AG09319 (cell line): ENCODE results near the gene COPB1.

Source experiments
- DNase-seq: peaks from one replicate; pipeline ENCODE4 v3.0.0-alpha.2; 2010; ENCODE audit warnings: low read depth; ENCODE audit errors: extremely low read depth
- CTCF ChIP-seq: IDR thresholded peaks from 2 replicates; pipeline ENCODE4 v1.5.1; 2011; ENCODE audit warnings: low read depth, mild to moderate bottlenecking, inconsistent platforms, low read length, moderate library complexity

The COPB1 gene

DNA sequence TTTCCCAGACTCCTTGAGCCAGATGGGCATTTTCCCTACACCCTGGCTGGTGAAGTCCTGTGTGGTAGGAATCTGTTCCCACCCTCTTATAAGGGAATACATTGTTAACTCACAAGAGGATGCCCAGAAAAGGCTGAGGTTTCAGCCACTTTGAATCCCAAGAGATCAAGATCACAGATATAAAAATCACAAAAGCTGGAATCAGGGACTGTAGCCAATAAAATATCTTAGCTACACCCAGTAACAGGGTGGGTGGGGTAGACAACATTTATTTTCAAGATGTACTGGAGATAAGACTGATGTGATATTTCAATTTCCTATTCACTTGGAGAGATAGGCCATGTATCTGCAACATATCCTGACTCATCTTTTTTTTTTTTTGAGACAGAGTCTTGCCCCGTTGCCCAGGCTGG, 50.3 kb downstream of the COPB1 start:
- TF ChIP-seq CTCF: no peak

GRCh38 chr11:14448240-14448639, 51.4 kb downstream of the COPB1 start:
- no peak for TF ChIP-seq CTCF
- DNase-seq: no peak

More for the DNA sequence above, 50.3 kb downstream of the COPB1 start:
- no peak for DNase-seq

- DNase-seq: no peak
- TF ChIP-seq CTCF: no peak
These were observed 52.9 kb downstream of the COPB1 start for GRCh38 chr11:14446701-14447169.

DNA sequence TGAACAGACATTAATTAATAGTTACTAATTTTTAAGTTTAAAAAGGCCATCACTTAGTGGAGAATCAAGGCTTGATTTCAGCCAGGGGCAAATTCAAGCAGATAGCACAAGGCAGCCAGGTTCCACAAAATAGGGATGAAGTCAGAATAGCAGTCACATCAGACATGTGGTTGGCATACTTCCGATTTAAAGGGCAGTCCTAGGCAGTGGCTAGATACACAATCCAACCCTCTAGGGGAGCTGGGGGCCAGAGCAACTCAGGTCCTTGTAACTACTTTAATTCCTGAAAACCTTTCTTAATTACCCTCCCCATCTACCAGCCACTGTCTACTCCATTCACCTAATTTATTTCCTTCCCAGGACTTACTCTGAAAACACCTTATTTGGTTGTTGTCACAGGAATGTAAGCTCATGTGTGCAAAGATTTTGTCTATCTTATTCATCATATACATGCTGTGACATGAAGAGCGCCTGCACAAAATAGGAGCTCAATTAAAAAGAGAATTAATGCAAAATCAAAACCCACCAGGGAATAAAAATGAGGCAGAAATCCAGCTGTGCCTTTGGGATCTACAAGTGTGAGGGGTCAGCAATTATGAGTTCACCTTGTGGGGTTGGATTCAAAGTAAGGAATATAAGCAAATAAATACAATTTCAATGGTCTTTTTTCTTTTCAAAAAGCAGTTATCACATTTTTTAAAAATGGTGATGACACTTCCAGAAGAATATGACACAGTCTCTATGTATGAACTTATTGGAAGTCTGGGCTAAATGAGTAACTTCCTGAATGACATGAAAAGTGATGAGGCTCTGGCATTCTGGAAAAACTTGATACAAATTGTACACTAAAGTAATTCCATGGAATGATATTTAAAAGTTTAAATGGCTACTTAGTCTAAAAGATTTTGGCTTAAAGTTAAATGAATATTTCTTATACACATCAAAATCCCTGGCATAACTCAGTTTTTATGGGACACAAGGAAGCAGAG, 53.8 kb downstream of the COPB1 start:
- DNase-seq: no peak
- no peak for TF ChIP-seq CTCF

GRCh38 chr11:14444441-14445189, 55.0 kb downstream of the COPB1 start:
- no peak for TF ChIP-seq CTCF
- DNase-seq: no peak

GRCh38 chr11:14443638-14444037, 56.0 kb downstream of the COPB1 start:
- no peak for DNase-seq
- TF ChIP-seq CTCF: no peak
